ENCODE measurements around the gene CEP76. TPM values are rescaled to one million over a fixed set of nuclear protein-coding genes. Genes with fewer than 3 reads are reported as not detected.

Gene CEP76
- total and polyA plus RNA-seq, 7 experiments from 2014 or later = 6.9 to 13.2 (median 9.4) TPM

GRCh38 chr18:12721495-12722275 is 19.2 kb upstream of the CEP76 start:
- ATAC-seq (no peak), DNase-seq (no peak)
- Histone ChIP-seq H3K36me3 (ENCODE audit: control insufficient read depth in 2 of 3, insufficient read depth in 3 of 3, low read length in 3 of 3) (peaks cover 3 to 76% (median 24%) of the 10 kb centered on the region in 3 experiments), H3K27ac (ENCODE audit: low read depth, low read length) (no peak overlapping the region), H3K27me3 (ENCODE audit: control insufficient read depth in 2 of 2, insufficient read depth in 2 of 2, low read length in 2 of 2) (no peaks in the 10 kb centered on the region), H3K4me1 (ENCODE audit: control insufficient read depth in 2 of 2, insufficient read depth in 2 of 2, low read length in 2 of 2) (no peaks in the 10 kb centered on the region), H3K4me3 (ENCODE audit: low read length) (no peak overlapping the region), H3K9me3 (ENCODE audit: control insufficient read depth in 2 of 3, low read length in 3 of 3) (no peaks in the 10 kb centered on the region)
- peaks cover 0 to 25% (median 16%) of the 10 kb centered on the region in 5 donors for H3K36me3 Mint-ChIP-seq
- ChIA-PET CTCF (interaction anchor here (0.6 to 1.0 kb wide), 2 partner anchors 217 to 436 kb away, joined by 3 read pairs; no protein-coding TSS in a partner anchor), POLR2A (interaction anchor here (0.6 kb wide), 1 partner anchor 224 kb away, joined by 4 read pairs; no protein-coding TSS in a partner anchor)
- H3K4me3 Mint-ChIP-seq = peak overlapping the region in 1 of 10 donors; percentile 38
- H3K27ac Mint-ChIP-seq = peak overlapping the region in 8 of 9 donors; percentile 2 to 82 (median 64)
- peaks cover 5 to 20% (median 8%) of the 10 kb centered on the region in 7 donors for H3K4me1 Mint-ChIP-seq
- intact Hi-C loops (cut with micrococcal nuclease) = no loop called here
- no peaks in the 10 kb centered on the region for H3K27me3 Mint-ChIP-seq
- no peaks in the 10 kb centered on the region for H3K9me3 Mint-ChIP-seq

GRCh38 chr18:12711446-12711845 is 8.9 kb upstream of the CEP76 start:
- ATAC-seq (no peak), DNase-seq (no peak)
- H3K36me3 Mint-ChIP-seq = peaks cover 0 to 41% (median 17%) of the 10 kb centered on the region in 5 donors
- H3K4me1 ChIP-seq (ENCODE audit: control insufficient read depth in 2 of 2, insufficient read depth in 2 of 2, low read length in 2 of 2) = no peaks in the 10 kb centered on the region
- H3K27me3 ChIP-seq (ENCODE audit: control insufficient read depth in 2 of 2, insufficient read depth in 2 of 2, low read length in 2 of 2) = no peaks in the 10 kb centered on the region
- POLR2A ChIA-PET = interaction anchor here (1.4 kb wide), 1 partner anchor 9 kb away, joined by 5 read pairs; the partner anchor contains the start of genes CEP76 and PSMG2
- H3K36me3 ChIP-seq (ENCODE audit: control insufficient read depth in 2 of 3, insufficient read depth in 3 of 3, low read length in 3 of 3) = peaks cover 16 to 75% (median 24%) of the 10 kb centered on the region in 3 experiments
- no peaks in the 10 kb centered on the region for H3K27me3 Mint-ChIP-seq
- intact Hi-C loops (cut with micrococcal nuclease) = no loop called here
- no peak overlapping the region for H3K4me3 Mint-ChIP-seq
- CTCF ChIA-PET = interaction anchor here (1.3 kb wide), 1 partner anchor 13 kb away, joined by 3 read pairs; no protein-coding TSS in a partner anchor
- peaks cover 0 to 14% (median 8%) of the 10 kb centered on the region in 7 donors for H3K4me1 Mint-ChIP-seq
- no peaks in the 10 kb centered on the region for H3K9me3 ChIP-seq (ENCODE audit: control insufficient read depth in 2 of 3, low read length in 3 of 3)
- no peak overlapping the region for H3K27ac ChIP-seq (ENCODE audit: low read depth, low read length)
- H3K4me3 ChIP-seq (ENCODE audit: low read length) = no peak overlapping the region
- H3K27ac Mint-ChIP-seq = peak overlapping the region in 3 of 9 donors; percentile 59 to 71 (median 65)
- no peaks in the 10 kb centered on the region for H3K9me3 Mint-ChIP-seq

GRCh38 chr18:12703664-12704063 is 1.1 kb upstream of the CEP76 start:
- ATAC-seq = no peak
- Mint-ChIP-seq H3K27ac (peak overlapping the region; percentile 91 to 100 (median 96)), H3K36me3 (peaks cover 0 to 16% (median 11%) of the 10 kb centered on the region in 5 donors), H3K4me1 (peaks cover 36 to 62% (median 50%) of the 10 kb centered on the region in 7 donors), H3K4me3 (peak overlapping the region; percentile 92 to 99 (median 98)), H3K9me3 (no peaks in the 10 kb centered on the region), H3K27me3 (no peaks in the 10 kb centered on the region)
- Histone ChIP-seq H3K4me3 (ENCODE audit: low read length) (peak overlapping the region; percentile 97), H3K4me1 (ENCODE audit: control insufficient read depth in 2 of 2, insufficient read depth in 2 of 2, low read length in 2 of 2) (peaks cover 17 to 20% of the 10 kb centered on the region in 2 donors), H3K27me3 (ENCODE audit: control insufficient read depth in 2 of 2, insufficient read depth in 2 of 2, low read length in 2 of 2) (no peaks in the 10 kb centered on the region), H3K27ac (ENCODE audit: low read depth, low read length) (peak overlapping the region; percentile 96), H3K36me3 (ENCODE audit: control insufficient read depth in 2 of 3, insufficient read depth in 3 of 3, low read length in 3 of 3) (peaks cover 7 to 34% (median 11%) of the 10 kb centered on the region in 3 experiments), H3K9me3 (ENCODE audit: control insufficient read depth in 2 of 3, low read length in 3 of 3) (no peaks in the 10 kb centered on the region)
- ChIA-PET CTCF (interaction anchor here (1.2 to 1.5 kb wide), 2 partner anchors 23 to 375 kb away, joined by 3 to 4 read pairs; no protein-coding TSS in a partner anchor), POLR2A (interaction anchor here (0.7 to 2.8 kb wide), 6 partner anchors 71 to 897 kb away, joined by 3 to 15 read pairs (median 4); partner anchors contain the start of genes PTPN2 and SEH1L)
- intact Hi-C loops (cut with micrococcal nuclease) = loop anchor here (1.0 to 10.0 kb wide), 13 partner anchors 23 to 1021 kb away; partner anchors contain the start of genes IMPA2 (in 2 of the 2), AFG3L2 (in 1 of the 2), CEP192 (in 1 of the 2) and CHMP1B (in 1 of the 2)
- DNase-seq = no peak

GRCh38 chr18:12703096-12703567 is 609 bp upstream of the CEP76 start:
- intact Hi-C loops (cut with micrococcal nuclease) = loop anchor here (1.0 to 10.0 kb wide), 13 partner anchors 24 to 1022 kb away; partner anchors contain the start of genes IMPA2 (in 2 of the 2), AFG3L2 (in 1 of the 2), CEP192 (in 1 of the 2) and CHMP1B (in 1 of the 2)
- CTCF ChIA-PET = interaction anchor here (1.2 to 1.5 kb wide), 2 partner anchors 24 to 375 kb away, joined by 3 to 4 read pairs; no protein-coding TSS in a partner anchor
- Histone ChIP-seq H3K4me1 (ENCODE audit: control insufficient read depth in 2 of 2, insufficient read depth in 2 of 2, low read length in 2 of 2) (peaks cover 17 to 20% of the 10 kb centered on the region in 2 donors), H3K36me3 (ENCODE audit: control insufficient read depth in 2 of 3, insufficient read depth in 3 of 3, low read length in 3 of 3) (peaks cover 7 to 35% (median 11%) of the 10 kb centered on the region in 3 experiments), H3K9me3 (ENCODE audit: control insufficient read depth in 2 of 3, low read length in 3 of 3) (no peaks in the 10 kb centered on the region), H3K4me3 (ENCODE audit: low read length) (peak overlapping the region; percentile 97), H3K27ac (ENCODE audit: low read depth, low read length) (peak overlapping the region; percentile 96), H3K27me3 (ENCODE audit: control insufficient read depth in 2 of 2, insufficient read depth in 2 of 2, low read length in 2 of 2) (no peaks in the 10 kb centered on the region)
- DNase-seq (no peak), ATAC-seq (peak; percentile 62)
- Mint-ChIP-seq H3K27ac (peak overlapping the region; percentile 91 to 100 (median 96)), H3K9me3 (no peaks in the 10 kb centered on the region), H3K36me3 (peaks cover 0 to 19% (median 14%) of the 10 kb centered on the region in 5 donors), H3K27me3 (no peaks in the 10 kb centered on the region), H3K4me3 (peak overlapping the region; percentile 92 to 99 (median 98)), H3K4me1 (peaks cover 36 to 66% (median 50%) of the 10 kb centered on the region in 7 donors)
- POLR2A ChIA-PET = interaction anchor here (0.7 to 2.8 kb wide), 10 partner anchors 8 to 897 kb away, joined by 3 to 15 read pairs (median 4); partner anchors contain the start of genes AFG3L2, PTPN2 and SEH1L

- H3K9me3 Mint-ChIP-seq = no peaks in the 10 kb centered on the region
- H3K4me1 Mint-ChIP-seq = peaks cover 34 to 58% (median 46%) of the 10 kb centered on the region in 7 donors
- peak overlapping the region; percentile 35 to 100 (median 96) for H3K27ac Mint-ChIP-seq
These were observed 1.4 kb downstream of the CEP76 start for GRCh38 chr18:12701161-12701560.

More at GRCh38 chr18:12701161-12701560, 1.4 kb downstream of the CEP76 start:
- H3K36me3 ChIP-seq (ENCODE audit: control insufficient read depth in 2 of 3, insufficient read depth in 3 of 3, low read length in 3 of 3) = peaks cover 0 to 19% (median 0%) of the 10 kb centered on the region in 3 experiments
- peak overlapping the region; percentile 97 for H3K4me3 ChIP-seq (ENCODE audit: low read length)
- peaks cover 17 to 20% of the 10 kb centered on the region in 2 donors for H3K4me1 ChIP-seq (ENCODE audit: control insufficient read depth in 2 of 2, insufficient read depth in 2 of 2, low read length in 2 of 2)
- DNase-seq (no peak), ATAC-seq (no peak)
- peak overlapping the region; percentile 96 for H3K27ac ChIP-seq (ENCODE audit: low read depth, low read length)
- Mint-ChIP-seq H3K27me3 (no peaks in the 10 kb centered on the region), H3K4me3 (peak overlapping the region; percentile 92 to 99 (median 98)), H3K36me3 (peaks cover 0 to 11% (median 6%) of the 10 kb centered on the region in 5 donors)
- no peaks in the 10 kb centered on the region for H3K9me3 ChIP-seq (ENCODE audit: control insufficient read depth in 2 of 3, low read length in 3 of 3)
- H3K27me3 ChIP-seq (ENCODE audit: control insufficient read depth in 2 of 2, insufficient read depth in 2 of 2, low read length in 2 of 2) = no peaks in the 10 kb centered on the region
- ChIA-PET CTCF (interaction anchor here (1.2 kb wide), 1 partner anchor 23 kb away, joined by 4 read pairs; no protein-coding TSS in a partner anchor), POLR2A (interaction anchor here (0.8 to 2.0 kb wide), 2 partner anchors 290 to 324 kb away, joined by 3 to 14 read pairs; partner anchors contain the start of gene AFG3L2)
- intact Hi-C loops (cut with micrococcal nuclease) = loop anchor here (5.0 to 10.0 kb wide), 5 partner anchors 44 to 1024 kb away; partner anchors contain the start of genes FAM210A (in 1 of the 2), IMPA2 (in 1 of the 2), RNMT (in 1 of the 2) and SPIRE1 (in 1 of the 2)
